Testis (tissue), 2 donors: Measurements from ENCODE around the gene B3GNT7.

ENCODE experiments used
- POLR2A ChIP-seq: fragments of 450-650 bp; IDR thresholded peaks from one replicate; pipeline ENCODE4 v1.6.1; 2017; ENCODE audit warnings: antibody characterized with exemption, mild to moderate bottlenecking, moderate library complexity
- TF ChIP-seq, protein P1 (sequence below), 3 experiments: fragments of 450-650 bp in 2 of 3; fragments of 200-600 bp in 1 of 3; sonication (generic) in 1 of 3; IDR thresholded peaks; one replicate each; pipeline ENCODE4 v1.5.1; 2016 to 2019; ENCODE audit warnings: antibody characterized with exemption in 3 of 3, mild to moderate bottlenecking in 2 of 3, moderate library complexity in 1 of 3

DNA sequence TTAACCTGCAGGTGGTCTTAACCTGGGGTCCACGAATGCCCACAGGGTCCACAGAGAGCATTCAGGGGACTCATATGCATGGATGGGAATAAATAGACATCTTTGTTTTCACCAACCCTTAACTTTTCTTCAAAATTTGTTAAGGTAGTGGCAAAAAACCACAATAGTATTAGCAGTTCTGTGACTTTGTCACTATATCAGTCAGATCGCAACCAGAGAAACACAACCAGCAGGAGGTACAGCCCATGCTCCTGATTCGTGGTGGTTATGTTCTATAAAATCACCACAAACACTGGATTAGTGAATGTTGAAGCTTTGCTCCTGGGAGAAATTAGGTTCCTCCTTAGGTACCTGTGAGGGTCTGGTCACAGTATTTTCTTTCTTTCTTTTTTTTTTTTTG is 31.6 kb downstream of the B3GNT7 start:
- TF ChIP-seq, protein P1, sequence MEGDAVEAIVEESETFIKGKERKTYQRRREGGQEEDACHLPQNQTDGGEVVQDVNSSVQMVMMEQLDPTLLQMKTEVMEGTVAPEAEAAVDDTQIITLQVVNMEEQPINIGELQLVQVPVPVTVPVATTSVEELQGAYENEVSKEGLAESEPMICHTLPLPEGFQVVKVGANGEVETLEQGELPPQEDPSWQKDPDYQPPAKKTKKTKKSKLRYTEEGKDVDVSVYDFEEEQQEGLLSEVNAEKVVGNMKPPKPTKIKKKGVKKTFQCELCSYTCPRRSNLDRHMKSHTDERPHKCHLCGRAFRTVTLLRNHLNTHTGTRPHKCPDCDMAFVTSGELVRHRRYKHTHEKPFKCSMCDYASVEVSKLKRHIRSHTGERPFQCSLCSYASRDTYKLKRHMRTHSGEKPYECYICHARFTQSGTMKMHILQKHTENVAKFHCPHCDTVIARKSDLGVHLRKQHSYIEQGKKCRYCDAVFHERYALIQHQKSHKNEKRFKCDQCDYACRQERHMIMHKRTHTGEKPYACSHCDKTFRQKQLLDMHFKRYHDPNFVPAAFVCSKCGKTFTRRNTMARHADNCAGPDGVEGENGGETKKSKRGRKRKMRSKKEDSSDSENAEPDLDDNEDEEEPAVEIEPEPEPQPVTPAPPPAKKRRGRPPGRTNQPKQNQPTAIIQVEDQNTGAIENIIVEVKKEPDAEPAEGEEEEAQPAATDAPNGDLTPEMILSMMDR (IDR thresholded peaks at IDR 0.05) = no peak
- no peak for TF ChIP-seq POLR2A
